ENCODE results near the gene EVA1B. TPM values are rescaled to one million over a fixed set of nuclear protein-coding genes. Genes with fewer than 3 reads are reported as not detected.

Gene EVA1B
- polyA plus RNA-seq, 2 of the 4 experiments (the other 2 are of a cell fraction): 2.9 to 8.5 TPM

- FAIRE-seq: no peak
- 86% methylated on average over 16 of the region's 16 CpGs for WGBS (ENCODE audit: missing lambda C conversion rate)
- peak overlapping the region; percentile 87 to 93 for H3K27ac ChIP-seq
- no peaks in the 10 kb centered on the region for H3K9me3 ChIP-seq
- peak overlapping the region; percentile 80 for H3K4me2 ChIP-seq
- no peak for TF ChIP-seq NPAS2 (CRISPR knock-in tag; IDR thresholded peaks at IDR 0.05; ENCODE audit: borderline replicate concordance)
- TF ChIP-seq TFCP2L1 (CRISPR knock-in tag; IDR thresholded peaks at IDR 0.05): no peak
- TF ChIP-seq RNF2 (IDR thresholded peaks at IDR 0.05; ENCODE audit: borderline replicate concordance, low read depth): no peak
- TF ChIP-seq ELK1 (IDR thresholded peaks at IDR 0.05; ENCODE audit: low read depth, low read length): no peak
- no peak for TF ChIP-seq EHMT2 (IDR thresholded peaks at IDR 0.05; ENCODE audit: low read depth)
- TF ChIP-seq HES2 (IDR thresholded peaks at IDR 0.05): no peak
- no peak for TF ChIP-seq BHLHE40 (IDR thresholded peaks at IDR 0.05; ENCODE audit: low read depth, low read length)
- no peak for TF ChIP-seq CHD2 (IDR thresholded peaks at IDR 0.05; ENCODE audit: low read length, partially characterized antibody)
- TF ChIP-seq CTCF (IDR thresholded peaks at IDR 0.05): no peak
- no peak for TF ChIP-seq CHD4 (IDR thresholded peaks at IDR 0.05; ENCODE audit: borderline replicate concordance)
- TF ChIP-seq GATA3 (IDR thresholded peaks at IDR 0.05; ENCODE audit: borderline replicate concordance): no peak
- no peak for TF ChIP-seq ZSCAN20 (CRISPR knock-in tag; IDR thresholded peaks at IDR 0.05)
- TF ChIP-seq SREBF2 (IDR thresholded peaks at IDR 0.05): no peak
- no peak for TF ChIP-seq CEBPB (IDR thresholded peaks at IDR 0.05)
- no peak for TF ChIP-seq BCL3 (IDR thresholded peaks at IDR 0.05)
- TF ChIP-seq ZC3H11A (IDR thresholded peaks at IDR 0.05): no peak
- TF ChIP-seq MAZ (IDR thresholded peaks at IDR 0.05; ENCODE audit: borderline replicate concordance, low read depth, low read length): no peak
- no peak for TF ChIP-seq HOXB5 (CRISPR knock-in tag; IDR thresholded peaks at IDR 0.05)
- DNase-seq (ENCODE audit: low read depth in 1 of 2, low spot score in 1 of 2): no peak
- ChIA-PET POLR2A (interaction anchor here (2.4 kb wide), 1 partner anchor 37 kb away, joined by 9 read pairs; no protein-coding TSS in a partner anchor), CTCF (interaction anchor here (0.8 to 17.8 kb wide), 4 partner anchors 9 to 71 kb away, joined by 3 to 201 read pairs (median 6); no protein-coding TSS in a partner anchor)
- H3K4me1 ChIP-seq: peaks cover 50% of the 10 kb centered on the region
- no peak for ATAC-seq
- no peak overlapping the region for H3K4me3 ChIP-seq
These were observed 26.4 kb upstream of the EVA1B start for GRCh38 chr1:36349839-36350238.

- peak overlapping the region; percentile 80 for H3K4me2 ChIP-seq
- CTCF ChIA-PET: interaction anchor here (0.8 to 17.8 kb wide), 5 partner anchors 8 to 72 kb away, joined by 3 to 201 read pairs (median 4); no protein-coding TSS in a partner anchor
- peaks cover 50% of the 10 kb centered on the region for H3K4me1 ChIP-seq
- no peak overlapping the region for H3K4me3 ChIP-seq
- FAIRE-seq (no peak), DNase-seq (ENCODE audit: low read depth in 1 of 2, low spot score in 1 of 2) (no peak), ATAC-seq (no peak)
- TF ChIP-seq FOXS1 (CRISPR knock-in tag; IDR thresholded peaks at IDR 0.05) (no peak), HDAC2 (IDR thresholded peaks at IDR 0.05) (no peak), HMGXB4 (CRISPR knock-in tag; IDR thresholded peaks at IDR 0.05; ENCODE audit: borderline replicate concordance) (no peak), RAD21 (conservative IDR thresholded peaks at IDR 0.05 in 1 of 2, IDR thresholded peaks at IDR 0.05 in 1 of 2) (no peak), BCL3 (IDR thresholded peaks at IDR 0.05) (no peak), NR3C1 (IDR thresholded peaks at IDR 0.05) (no peak), BHLHE40 (IDR thresholded peaks at IDR 0.05; ENCODE audit: low read depth, low read length) (no peak), ZC3H11A (IDR thresholded peaks at IDR 0.05) (no peak), EHF (CRISPR knock-in tag; IDR thresholded peaks at IDR 0.05) (no peak), FOSL2 (IDR thresholded peaks at IDR 0.05) (no peak), FOSL2 (CRISPR knock-in tag; IDR thresholded peaks at IDR 0.05) (no peak)
- POLR2A ChIA-PET: no interaction called here
- H3K27ac ChIP-seq: peak overlapping the region; percentile 87 to 93
- no peaks in the 10 kb centered on the region for H3K9me3 ChIP-seq
- WGBS (ENCODE audit: missing lambda C conversion rate): 53% methylated on average over 7 of the region's 7 CpGs
These were observed 25.8 kb upstream of the EVA1B start for GRCh38 chr1:36349241-36349671.
